Fibroblast of skin of right quadriceps (primary cell): ENCODE data around the gene YAE1.

ENCODE experiments used
- DNase-seq: peaks from one replicate; pipeline ENCODE4 v3.0.0-alpha.2; 2013

The YAE1 gene

DNA sequence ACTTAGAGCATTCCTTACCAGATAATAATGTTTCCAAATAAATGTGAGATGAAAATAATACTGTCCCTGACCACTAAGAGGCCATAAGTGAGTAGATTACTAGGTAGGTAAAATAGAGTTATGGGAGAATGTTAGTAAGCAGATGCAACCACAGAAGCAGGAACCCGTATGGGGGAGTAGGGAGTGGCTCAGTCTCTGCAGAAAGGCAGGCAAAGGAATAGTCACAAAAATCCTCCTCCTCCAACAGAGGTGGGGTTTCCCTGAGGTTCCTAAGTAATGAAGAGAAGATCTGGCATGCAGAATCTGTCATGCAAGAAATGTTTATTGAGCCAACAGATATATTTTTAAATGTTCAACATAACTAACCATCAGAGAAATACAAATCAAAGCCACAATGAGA is 9.0 kb upstream of the YAE1 start:
- no peak for DNase-seq

DNA sequence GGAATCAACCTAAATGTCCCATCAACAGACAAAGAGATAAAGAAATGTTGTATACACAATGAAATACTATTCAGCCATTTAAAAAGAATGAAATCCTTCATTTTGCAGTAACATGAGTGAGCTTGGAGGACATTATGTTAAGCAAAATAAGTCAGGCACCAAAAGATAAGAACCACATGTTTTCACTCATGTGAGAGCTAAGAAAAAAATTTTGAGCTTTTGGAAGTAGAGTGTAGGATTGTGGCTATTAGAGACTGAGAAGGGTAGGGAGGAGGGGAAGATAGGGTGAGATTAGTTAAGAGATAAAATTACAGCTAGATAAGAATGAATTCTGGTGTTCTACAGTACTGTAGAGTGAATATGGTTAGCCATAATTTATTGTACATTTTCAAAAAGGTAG is 8.3 kb upstream of the YAE1 start:
- no peak for DNase-seq

DNA sequence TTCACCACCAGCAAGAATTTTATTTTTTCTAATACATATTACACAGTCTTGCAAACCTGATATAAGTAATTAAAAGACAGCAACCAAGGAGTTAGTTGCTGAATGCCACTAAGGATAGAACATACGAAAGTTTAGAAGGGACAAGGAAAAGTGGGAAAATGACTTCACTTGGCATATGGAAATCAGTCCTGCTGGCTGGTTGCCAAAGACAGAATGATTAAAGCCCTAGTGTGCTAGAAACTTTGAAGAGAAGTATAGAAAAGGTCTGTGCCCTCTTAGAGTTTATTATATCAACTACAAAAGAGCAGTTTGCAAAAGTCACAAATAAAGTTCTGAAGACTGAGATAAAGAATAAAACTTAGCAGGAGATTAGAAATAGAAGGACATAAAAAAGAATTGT is 5.8 kb upstream of the YAE1 start:
- DNase-seq, result peak; percentile 6

DNA sequence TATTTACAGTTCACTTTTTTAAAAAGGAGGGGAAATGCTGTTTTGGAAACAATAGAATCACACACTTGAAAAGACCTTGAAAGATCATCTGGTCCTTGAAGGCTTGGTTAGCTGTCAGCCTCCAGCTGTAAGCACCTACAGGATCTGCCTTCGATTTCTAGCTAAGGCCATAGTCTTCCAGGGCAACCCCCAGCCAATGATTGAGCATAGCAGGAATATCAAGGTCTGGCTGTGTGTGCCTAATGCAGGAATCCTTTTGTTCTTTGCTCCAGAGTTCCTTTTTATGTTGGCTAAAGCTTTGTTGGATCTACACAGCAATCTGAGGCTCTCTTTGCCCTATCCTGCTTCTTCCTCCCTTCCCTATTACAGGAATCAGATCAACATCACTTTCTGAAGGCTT is 5.2 kb upstream of the YAE1 start:
- DNase-seq, result no peak

DNA sequence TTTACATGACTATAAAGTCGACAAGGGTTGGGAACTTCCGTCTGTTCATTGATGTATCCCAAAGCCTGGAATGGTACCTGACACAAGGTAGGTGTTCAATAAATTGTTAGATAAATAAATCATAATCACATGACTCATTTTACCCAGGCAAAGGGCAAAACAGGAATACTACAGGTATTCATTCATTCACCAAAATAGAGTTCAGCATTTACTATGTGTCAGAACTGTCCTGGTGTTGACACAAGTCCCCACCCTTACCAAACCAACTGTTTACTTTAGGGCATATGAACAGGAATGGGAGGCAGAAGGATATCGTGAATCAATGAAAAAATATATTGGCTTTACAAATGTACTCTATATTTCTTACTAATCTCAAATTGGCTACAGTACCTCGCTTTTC is 666 bp upstream of the YAE1 start:
- no peak for DNase-seq

DNA sequence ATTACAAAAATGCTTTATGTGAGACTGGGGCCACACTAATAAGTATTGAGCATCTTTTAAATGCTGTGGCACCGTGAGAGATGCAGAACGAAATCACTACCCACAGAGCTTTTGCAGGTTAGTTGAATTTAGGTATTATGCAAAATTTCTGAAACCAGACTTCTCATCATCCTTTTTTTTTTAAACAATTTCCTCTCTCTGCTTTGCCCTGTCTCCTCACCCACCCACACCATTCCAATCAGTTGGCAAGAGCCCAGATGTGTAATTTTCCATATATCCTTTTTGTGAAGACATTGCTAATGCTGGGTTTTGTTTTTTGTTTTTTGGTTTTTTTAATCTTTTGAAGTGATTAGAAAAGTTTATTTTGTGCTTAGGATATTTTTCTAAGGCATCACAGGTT is 1.1 kb downstream of the YAE1 start:
- no peak for DNase-seq

DNA sequence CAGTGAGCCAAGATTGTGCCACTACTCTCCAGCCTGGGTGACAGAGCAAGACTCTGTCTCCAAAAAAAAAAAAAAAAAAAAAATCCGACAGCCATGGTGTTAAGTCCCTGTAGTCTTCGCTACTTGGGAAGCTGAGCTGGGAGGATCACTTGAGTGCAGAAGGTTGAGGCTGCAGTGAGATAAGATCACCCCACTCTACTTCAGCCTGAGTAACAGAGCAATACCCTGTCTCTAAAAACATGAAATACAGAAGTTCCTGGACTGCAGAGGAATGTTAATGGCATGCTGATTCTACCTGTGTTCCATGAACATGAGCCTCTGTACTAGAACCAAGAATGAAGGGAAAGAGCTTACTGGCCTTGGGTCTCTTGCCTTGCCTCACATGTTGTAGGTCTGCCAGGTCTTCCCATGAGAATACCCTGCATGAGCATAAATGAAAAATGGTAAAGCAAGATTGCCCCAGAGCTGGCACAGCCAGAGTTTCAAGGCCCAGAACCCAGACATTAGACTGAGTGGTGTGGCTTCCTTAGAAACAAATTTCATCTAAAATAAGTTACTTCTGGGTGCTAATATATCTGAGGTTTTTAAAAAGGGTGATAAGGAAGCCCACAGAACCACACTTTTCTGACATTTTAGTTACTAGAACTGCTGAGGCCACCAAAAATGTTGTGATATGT is 8.6 kb downstream of the YAE1 start:
- DNase-seq, result no peak

DNA sequence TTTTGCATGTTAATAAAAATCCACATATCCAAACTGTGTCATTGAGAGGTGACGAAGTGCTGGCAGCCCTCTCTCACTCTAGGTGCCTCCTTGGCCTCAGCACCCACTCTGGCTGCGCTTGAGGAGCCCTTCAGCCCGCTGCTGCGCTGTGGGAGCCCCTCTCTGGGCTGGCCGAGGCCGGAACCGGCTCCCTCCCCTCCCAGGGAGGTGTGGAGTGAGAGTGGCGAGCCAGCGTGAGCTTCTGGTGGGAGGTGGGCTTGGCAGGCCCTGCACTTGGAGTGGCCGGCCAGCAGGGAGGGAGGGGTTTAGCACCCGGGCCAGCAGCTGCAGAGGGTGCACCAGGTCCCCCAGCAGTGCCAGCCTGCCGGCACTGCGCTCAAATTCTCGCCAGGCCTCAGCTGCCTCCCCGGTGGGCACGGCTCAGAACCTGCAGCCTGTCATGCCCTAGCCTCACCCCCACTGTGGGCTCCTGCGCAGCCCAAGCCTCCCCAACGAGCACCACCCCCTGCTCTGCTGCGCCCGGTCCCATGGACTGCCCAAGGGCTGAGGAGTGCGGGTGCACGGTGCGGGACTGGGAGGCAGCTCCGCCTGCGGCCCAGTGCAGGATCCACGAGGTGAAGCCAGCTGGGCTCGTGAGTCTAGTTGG is 11.1 kb downstream of the YAE1 start:
- DNase-seq, result no peak

DNA sequence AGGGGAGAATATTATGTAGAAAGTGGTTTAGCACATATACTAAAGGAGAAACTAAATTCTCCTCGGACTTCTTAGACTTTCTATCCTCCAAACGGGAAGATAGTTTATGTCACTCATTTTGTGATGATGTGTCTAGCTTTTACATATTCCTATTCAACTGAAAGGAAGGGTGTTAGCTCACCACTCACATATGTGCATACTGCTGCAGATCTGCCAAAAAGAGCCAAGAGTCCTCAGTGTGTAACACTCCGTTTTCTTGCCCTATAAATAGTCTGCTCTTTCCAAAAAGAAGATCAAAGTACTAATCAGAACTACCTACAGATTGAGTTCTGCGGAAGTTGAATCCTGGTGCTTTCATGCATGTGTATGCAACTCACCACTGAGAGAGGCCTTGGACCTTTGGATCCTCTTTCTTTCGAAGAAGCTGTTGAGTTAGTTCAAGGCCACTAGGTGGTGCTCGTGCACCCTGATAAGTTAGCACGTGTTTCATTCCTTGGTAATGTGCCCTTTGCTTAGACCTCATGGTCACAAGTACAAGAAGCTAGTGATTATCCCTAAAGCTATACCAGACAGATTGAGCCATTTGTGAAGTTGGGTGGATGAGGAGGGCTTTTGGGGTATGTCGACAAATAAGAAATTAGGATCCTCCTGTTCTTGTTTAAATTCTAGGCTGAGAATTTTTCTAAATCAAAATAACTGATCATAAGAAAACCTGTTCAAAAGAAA is 14.1 kb downstream of the YAE1 start:
- peak; percentile 88 for DNase-seq

DNA sequence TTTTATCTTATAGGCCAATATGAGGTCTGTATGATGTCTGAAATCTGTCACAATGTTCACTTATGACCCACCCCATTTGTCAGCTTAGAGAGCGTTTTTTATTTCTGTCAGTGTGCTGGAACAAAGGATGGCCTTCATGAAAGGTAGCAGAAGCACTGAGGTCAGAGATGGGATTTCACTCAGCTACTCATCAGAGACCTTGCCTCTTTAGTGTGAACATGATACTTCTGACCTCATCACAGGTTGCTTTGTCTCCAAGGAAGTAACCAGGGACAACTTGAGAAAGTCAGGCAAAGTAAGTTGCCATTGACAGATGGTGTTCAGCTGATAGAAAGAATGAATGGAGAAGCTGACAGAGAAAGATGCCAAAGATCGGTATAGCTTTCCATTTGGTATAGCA is 16.3 kb downstream of the YAE1 start:
- no peak for DNase-seq

DNA sequence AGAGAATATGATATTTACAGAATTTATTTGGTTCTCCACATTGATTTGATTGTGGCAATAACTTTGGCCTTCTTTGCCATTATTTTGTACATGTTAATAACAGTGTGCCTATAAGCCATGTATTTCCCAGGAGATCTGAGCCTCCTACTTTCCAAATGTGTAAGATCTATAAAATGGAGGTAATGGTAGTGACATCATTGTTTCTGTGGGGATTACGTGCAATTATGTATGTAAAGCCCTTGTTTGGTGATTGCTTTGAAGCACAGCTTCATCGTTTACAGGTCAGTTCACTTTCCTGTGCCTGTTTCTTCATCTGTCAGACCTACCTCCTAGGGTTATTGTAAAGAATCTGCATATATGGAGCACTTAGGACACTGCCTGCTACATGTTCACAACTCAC is 17.3 kb downstream of the YAE1 start:
- DNase-seq, result no peak

DNA sequence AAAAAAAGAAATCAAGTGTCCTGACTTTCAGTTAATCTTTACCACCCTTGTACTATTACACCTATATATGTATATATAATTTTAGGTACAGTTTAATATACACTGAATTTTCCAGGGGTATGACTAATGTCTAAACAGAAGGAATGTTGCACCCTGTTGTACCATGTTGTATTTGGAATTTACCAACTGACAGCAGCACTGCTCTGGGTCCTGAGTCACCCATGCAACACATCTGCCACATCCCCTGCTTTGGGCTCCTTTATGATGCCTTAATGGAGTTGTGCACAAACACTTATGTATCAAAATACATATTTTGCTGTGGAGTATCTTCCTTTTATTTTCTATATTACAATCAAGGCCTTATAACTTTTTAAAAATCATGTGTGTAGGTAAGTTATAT is 21.2 kb downstream of the YAE1 start:
- DNase-seq, result peak; percentile 61

DNA sequence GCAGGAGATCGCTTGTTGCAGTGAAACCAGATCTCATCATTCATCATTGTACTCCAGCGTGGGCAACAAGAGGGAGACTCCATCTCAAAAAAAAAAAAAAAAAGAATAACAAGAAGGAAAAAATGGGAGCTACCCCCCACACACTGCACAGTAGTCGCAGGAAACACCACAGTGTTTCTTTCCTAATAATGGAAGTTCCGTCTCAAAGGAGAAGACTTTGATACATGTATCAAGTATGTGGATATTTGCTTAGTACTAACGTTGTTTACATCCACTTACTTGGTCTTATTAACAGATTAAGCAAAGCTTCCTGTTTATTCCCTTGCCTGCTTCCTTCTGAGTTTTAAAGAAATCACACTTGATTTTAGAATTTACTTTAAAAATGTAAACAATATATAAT is 22.2 kb downstream of the YAE1 start:
- DNase-seq, result no peak

DNA sequence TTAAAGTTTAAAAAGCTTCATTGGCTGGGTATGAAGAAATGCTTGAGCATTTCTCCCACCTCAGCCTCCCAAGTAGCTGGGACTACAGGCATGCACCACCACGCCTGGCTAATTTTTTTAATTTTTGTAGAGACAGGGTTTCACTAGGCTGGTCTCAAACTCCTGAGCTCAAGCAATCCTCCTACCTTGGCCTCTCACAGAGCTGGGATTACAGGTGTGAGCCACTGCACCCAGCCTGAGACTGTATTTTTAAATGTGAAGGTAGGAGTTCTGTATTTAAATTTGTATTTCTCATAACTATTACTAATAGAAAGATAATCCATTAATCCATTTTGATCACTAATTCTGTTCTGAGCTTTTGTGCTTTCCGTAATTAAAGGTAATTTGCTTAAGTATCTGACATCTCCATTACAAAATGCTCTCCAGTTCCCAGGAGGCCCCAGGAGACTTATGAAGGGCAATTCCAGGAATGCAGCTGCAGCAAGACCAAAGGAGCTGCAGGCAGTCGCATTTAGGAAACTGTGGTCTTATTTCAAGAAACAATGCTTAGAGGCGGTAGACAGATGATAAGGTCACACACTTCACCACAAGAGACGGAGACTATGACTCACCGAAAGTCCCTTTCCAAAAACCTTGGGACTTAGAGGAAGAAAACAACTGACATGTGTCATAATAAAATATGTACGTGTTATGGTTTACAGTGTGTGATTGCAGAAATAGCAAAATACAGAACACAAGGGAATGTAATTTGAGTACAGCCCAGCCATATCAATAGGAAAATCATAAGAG is 23.3 kb downstream of the YAE1 start:
- peak; percentile 88 for DNase-seq

DNA sequence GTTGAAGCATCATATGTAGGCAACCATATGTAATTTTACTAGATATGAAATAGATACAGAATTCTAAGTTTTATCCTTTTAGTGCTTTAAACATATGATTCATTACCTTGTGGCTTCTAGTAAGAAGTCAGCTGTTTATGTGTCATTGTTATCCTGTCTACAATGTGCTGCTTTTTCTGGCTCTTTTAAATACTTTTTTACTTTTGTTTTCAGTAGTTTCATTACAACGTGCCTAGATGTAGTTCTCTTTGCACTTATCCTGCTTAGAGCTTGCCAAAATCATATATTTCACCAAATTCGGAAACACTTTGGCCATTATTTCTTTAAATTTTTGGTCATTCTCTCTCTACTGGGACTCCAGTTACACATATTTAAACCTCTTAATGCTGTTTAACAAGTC is 26.4 kb downstream of the YAE1 start:
- peak; percentile 55 for DNase-seq

DNA sequence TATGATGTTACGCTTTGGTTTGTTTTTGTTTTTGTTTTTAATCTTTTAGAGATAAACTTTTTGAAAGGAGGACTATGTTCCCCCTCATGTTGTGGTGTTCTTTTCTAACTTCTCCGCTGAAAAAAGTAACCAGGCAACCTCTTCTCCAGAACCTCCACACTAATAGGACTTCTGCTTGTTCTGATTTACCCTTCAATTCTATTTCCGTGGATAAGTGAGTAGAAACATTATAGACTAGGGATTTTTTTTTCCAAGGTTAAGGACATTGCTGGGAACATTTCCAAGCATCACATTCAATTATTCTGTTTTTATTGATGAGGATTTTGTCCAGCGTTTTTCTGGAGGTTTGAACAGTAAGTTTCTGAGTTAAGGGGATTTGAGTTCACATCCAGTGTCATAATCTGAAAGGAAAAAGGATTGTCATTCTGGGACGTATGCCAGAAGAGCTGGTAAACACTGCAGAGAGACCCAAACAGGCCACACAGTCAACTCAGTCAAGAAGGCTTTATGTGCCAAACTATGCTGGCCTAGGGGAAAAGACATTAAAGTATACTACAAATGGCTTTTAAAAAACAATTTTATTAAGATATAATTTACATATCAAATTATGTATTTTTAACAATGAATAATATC is 28.9 kb downstream of the YAE1 start:
- DNase-seq, result peak; percentile 50

DNA sequence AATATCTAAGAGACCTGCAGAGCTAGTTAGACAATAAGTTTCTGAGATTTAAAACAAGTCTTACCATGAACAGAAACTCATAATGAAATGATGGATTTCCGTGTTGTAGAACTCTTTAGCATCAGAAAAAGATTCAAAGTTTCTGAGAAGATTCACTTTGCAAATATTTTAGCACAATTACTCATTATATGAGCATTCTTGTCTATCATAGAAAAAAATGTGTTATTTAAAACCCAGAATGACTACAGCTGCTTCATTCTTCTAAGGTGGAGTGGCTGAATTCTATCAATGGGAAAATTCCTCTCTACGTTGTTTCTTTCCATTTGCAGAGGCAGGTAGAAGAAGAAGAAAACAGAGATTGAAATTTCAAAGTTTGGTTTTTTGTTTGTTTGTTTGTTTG is 36.1 kb downstream of the YAE1 start:
- peak; percentile 42 for DNase-seq

DNA sequence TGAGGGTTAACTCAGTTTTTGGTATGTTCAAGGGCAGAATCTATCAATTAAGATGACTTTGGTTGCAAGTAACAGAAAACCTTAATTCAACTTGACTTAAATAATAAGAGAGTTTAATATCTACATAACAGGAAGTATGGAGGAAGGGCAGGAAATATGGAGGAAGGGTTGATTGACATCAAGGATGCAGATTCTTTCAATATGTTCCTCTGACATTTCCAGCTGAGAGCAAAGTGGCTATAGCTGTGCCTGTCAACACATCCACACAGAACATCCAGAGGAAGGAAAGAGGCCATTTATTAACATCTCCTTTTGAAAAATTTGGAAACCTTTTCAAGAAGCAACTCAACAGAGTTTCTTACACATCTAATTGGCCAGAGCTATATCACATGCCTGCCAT is 37.7 kb downstream of the YAE1 start:
- DNase-seq, result no peak

DNA sequence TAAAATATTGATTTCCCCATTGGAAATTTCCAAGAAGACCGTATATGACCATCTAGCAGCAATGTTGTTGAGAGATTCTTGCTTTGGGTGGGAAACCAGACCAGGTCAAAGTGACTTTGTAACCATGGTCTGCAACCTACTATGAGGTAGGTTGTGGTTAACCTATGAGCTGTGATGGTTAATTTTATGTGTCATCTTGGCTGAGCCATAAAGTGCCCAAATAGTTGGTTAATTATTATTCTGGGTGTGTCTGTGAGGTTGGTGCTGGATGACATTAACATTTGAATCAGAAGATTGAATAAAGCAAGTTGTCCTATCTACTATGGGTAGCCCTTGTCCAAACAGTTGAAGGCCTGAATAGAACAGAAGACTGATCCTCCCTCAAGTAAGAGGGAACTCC is 38.9 kb downstream of the YAE1 start:
- peak; percentile 45 for DNase-seq

DNA sequence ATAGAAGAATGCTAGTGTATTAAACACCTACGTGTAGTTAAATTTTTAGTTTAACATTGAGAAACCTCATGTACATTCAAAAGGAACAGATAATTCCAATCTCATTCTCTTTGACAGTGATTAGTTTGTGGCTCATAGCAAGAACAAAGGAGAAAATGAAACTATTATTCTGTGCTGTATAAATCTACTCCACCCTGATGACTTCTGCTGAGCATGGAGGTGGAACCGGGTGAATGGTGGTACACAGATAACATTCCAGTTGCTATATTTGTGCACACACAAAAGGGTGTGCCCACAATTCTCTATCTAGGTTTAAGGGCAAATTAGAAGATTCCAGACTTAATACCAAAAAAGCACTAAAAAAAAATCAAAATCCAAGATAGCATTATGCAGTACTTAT is 40.1 kb downstream of the YAE1 start:
- no peak for DNase-seq

DNA sequence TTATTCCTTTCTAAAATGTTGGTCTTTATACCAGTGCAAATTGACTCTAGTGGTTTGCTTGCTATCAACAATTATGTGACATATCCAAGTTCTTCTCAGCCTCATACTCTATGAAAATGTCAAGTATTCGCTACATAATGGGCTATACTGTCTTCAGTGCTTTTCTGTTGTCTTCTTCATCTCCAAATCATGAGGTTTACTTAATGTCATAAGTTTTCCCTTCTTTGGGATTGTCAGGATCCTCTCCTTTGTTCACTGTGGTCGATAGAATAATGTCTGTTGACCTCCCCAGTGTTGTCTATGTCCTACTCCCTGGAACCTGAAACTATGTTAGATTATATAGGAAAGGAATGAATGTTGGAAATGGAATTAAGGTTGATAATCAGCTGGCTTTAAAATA is 40.7 kb downstream of the YAE1 start:
- no peak for DNase-seq

DNA sequence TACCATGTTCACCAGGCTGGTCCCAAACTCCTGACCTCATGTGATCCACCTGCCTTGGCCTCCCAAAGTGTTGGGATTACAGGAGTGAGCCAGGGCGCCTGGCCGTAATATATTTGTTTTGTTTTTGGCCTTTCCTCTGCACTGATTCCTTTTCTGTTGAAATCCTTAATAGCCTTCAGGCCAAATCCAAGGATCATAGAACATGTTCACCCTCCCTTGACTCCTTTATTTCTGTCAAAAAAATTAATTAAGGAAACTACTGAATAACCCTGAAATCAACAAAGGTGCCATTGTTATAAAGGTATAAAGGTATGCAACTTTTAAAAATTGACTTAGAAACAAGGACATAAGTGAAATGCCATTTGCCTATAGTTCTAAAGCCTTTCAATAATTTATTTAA is 41.7 kb downstream of the YAE1 start:
- DNase-seq, result no peak

DNA sequence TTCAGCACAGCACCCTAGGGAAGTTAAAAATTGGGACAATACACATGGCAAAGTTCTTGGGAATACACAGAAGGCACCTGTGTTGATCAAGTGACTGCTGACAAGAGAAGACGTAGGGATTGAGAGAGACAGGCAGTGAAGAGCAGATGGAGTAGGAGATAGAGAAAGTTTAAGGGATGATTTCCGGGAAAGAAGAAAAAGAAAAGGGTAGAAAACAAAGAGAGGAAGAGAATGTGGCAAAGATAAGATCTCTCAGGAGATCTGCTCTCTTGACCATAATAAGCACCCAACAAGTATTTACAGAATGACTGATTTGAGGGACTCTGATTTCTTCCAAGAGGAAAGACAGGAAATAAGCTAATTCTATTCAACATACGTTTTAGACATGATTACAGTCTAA is 42.1 kb downstream of the YAE1 start:
- DNase-seq, result no peak
